Measurements from ENCODE around the gene FHIT.

The FHIT gene

DNA sequence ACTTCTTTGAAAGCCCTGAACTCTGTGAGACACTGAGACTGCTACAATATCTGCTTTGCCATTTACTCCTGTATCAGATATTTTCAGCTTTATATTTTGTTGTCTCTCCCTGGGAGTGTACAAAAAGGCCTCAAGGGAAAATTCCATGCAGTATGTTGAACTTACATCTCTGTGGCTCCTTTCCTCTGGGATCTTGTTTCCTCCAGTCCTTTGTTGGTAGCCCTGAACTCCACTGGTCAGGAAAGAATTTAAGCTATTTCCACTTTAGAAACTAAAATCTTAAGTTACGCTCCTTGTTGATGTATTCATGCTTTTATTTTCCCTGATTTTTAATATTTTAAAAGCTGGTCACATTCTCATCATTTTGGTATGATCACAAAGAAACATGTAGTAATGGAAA is 277.9 kb downstream of the FHIT start:
- FAIRE-seq (no peak), DNase-seq (ENCODE audit: insufficient read length) (no peak)
- no peak for TF ChIP-seq TAF1 (IDR thresholded peaks at IDR 0.05; ENCODE audit: borderline replicate concordance, low read depth, low read length)
- TF ChIP-seq POLR2AphosphoS5 (IDR thresholded peaks at IDR 0.05; ENCODE audit: low read depth, low read length), result no peak
- TF ChIP-seq POLR2A (IDR thresholded peaks at IDR 0.05; ENCODE audit: low read depth, low read length), result no peak

- DNase-seq (ENCODE audit: insufficient read length) (no peak), FAIRE-seq (no peak)
- no peak for TF ChIP-seq POLR2AphosphoS5 (IDR thresholded peaks at IDR 0.05; ENCODE audit: low read depth, low read length)
- TF ChIP-seq POLR2A (IDR thresholded peaks at IDR 0.05; ENCODE audit: low read depth, low read length), result no peak
- TF ChIP-seq TAF1 (IDR thresholded peaks at IDR 0.05; ENCODE audit: borderline replicate concordance, low read depth, low read length), result no peak
Measured at GRCh38 chr3:60972599-60972998, 278.7 kb downstream of the FHIT start.

DNA sequence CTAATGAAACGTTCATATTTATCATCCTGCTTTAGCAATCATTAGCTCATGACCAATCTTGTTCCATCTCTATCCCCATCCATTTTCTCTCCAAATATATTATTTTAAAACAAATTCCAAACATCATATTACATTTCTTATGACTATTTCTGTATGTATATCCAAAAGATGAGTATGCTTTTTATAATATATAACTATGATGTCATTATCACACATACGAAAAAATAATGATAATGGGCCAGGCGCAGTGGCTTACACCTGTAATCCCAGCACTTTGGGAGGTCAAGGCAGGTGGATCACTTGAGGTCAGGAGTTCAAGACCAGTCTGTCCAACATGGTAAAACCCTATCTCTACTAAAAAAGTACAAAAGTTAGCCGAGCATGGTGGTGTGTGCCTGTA is 280.4 kb downstream of the FHIT start:
- DNase-seq (ENCODE audit: insufficient read length) (no peak), FAIRE-seq (no peak)
- TF ChIP-seq POLR2AphosphoS5 (IDR thresholded peaks at IDR 0.05; ENCODE audit: low read depth, low read length), result no peak
- TF ChIP-seq POLR2A (IDR thresholded peaks at IDR 0.05; ENCODE audit: low read depth, low read length), result no peak
- TF ChIP-seq TAF1 (IDR thresholded peaks at IDR 0.05; ENCODE audit: borderline replicate concordance, low read depth, low read length), result no peak

- TF ChIP-seq POLR2AphosphoS5 (IDR thresholded peaks at IDR 0.05; ENCODE audit: low read depth, low read length), result no peak
- TF ChIP-seq POLR2A (IDR thresholded peaks at IDR 0.05; ENCODE audit: low read depth, low read length), result no peak
- no peak for TF ChIP-seq TAF1 (IDR thresholded peaks at IDR 0.05; ENCODE audit: borderline replicate concordance, low read depth, low read length)
- DNase-seq (ENCODE audit: insufficient read length), result no peak
- no peak for FAIRE-seq
Measured at GRCh38 chr3:60967141-60967540, 284.1 kb downstream of the FHIT start.

DNA sequence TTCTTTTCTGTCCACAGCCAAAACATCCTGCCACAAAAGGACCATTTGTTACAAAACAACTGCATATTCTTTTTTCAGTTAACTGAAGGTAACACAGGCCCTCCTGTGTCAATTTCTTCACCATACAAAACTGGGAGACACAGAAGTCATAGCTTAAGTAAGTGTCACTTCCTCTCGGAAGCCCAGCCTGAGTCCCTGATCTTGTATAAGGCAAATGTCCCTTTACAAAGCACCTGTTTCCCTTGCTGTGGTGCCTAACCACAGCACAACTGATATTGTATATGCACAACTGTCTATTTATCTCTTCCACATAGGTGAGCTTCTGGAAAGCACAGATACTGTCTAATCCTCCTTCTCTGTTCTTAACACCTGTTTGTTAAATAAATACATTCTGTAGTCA is 293.7 kb downstream of the FHIT start:
- TF ChIP-seq TAF1 (IDR thresholded peaks at IDR 0.05; ENCODE audit: borderline replicate concordance, low read depth, low read length) (no peak), POLR2A (IDR thresholded peaks at IDR 0.05; ENCODE audit: low read depth, low read length) (no peak), POLR2AphosphoS5 (IDR thresholded peaks at IDR 0.05; ENCODE audit: low read depth, low read length) (no peak)
- DNase-seq (ENCODE audit: insufficient read length) (no peak), FAIRE-seq (no peak)

DNA sequence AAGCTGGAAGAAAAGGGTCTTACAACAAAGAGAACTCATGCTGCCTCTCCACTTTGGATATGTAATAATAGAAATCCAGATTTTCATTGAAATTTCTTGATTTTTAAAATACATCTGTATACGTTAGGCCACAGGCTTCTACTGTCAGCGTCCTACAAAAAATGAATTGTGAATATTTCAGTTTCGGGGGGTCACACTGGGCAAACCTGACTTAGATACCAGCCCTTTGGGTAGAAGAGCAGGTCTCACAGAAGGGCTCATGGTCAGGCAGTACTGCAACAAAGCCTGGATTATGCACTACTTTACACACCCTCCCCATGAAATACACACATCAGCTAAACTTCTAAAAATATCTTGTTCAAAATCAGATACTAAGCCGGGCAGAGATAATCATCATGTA is 294.5 kb downstream of the FHIT start:
- DNase-seq (ENCODE audit: insufficient read length), result no peak
- no peak for FAIRE-seq
- TF ChIP-seq TAF1 (IDR thresholded peaks at IDR 0.05; ENCODE audit: borderline replicate concordance, low read depth, low read length) (no peak), POLR2A (IDR thresholded peaks at IDR 0.05; ENCODE audit: low read depth, low read length) (no peak), POLR2AphosphoS5 (IDR thresholded peaks at IDR 0.05; ENCODE audit: low read depth, low read length) (no peak)

- TF ChIP-seq POLR2AphosphoS5 (IDR thresholded peaks at IDR 0.05; ENCODE audit: low read depth, low read length), result no peak
- TF ChIP-seq POLR2A (IDR thresholded peaks at IDR 0.05; ENCODE audit: low read depth, low read length), result no peak
- TF ChIP-seq TAF1 (IDR thresholded peaks at IDR 0.05; ENCODE audit: borderline replicate concordance, low read depth, low read length), result no peak
Measured at GRCh38 chr3:60955034-60955433, 296.2 kb downstream of the FHIT start.

GRCh38 chr3:60954048-60954447 is 297.2 kb downstream of the FHIT start:
- no peak for DNase-seq (ENCODE audit: insufficient read length)
- TF ChIP-seq POLR2A (IDR thresholded peaks at IDR 0.05; ENCODE audit: low read depth, low read length) (no peak), POLR2AphosphoS5 (IDR thresholded peaks at IDR 0.05; ENCODE audit: low read depth, low read length) (no peak), TAF1 (IDR thresholded peaks at IDR 0.05; ENCODE audit: borderline replicate concordance, low read depth, low read length) (no peak)
- FAIRE-seq, result no peak

More at GRCh38 chr3:60955034-60955433, 296.2 kb downstream of the FHIT start:
- DNase-seq (ENCODE audit: insufficient read length), result no peak
- FAIRE-seq, result no peak

- DNase-seq (ENCODE audit: insufficient read length) (no peak), FAIRE-seq (no peak)
Measured at GRCh38 chr3:60953351-60953750, 297.9 kb downstream of the FHIT start.

GRCh38 chr3:60952055-60952454 is 299.2 kb downstream of the FHIT start:
- TF ChIP-seq TAF1 (IDR thresholded peaks at IDR 0.05; ENCODE audit: borderline replicate concordance, low read depth, low read length), result no peak
- TF ChIP-seq POLR2AphosphoS5 (IDR thresholded peaks at IDR 0.05; ENCODE audit: low read depth, low read length), result no peak
- TF ChIP-seq POLR2A (IDR thresholded peaks at IDR 0.05; ENCODE audit: low read depth, low read length), result no peak
- FAIRE-seq, result no peak

More at GRCh38 chr3:60953351-60953750, 297.9 kb downstream of the FHIT start:
- TF ChIP-seq TAF1 (IDR thresholded peaks at IDR 0.05; ENCODE audit: borderline replicate concordance, low read depth, low read length), result no peak
- TF ChIP-seq POLR2AphosphoS5 (IDR thresholded peaks at IDR 0.05; ENCODE audit: low read depth, low read length), result no peak
- TF ChIP-seq POLR2A (IDR thresholded peaks at IDR 0.05; ENCODE audit: low read depth, low read length), result no peak

DNA sequence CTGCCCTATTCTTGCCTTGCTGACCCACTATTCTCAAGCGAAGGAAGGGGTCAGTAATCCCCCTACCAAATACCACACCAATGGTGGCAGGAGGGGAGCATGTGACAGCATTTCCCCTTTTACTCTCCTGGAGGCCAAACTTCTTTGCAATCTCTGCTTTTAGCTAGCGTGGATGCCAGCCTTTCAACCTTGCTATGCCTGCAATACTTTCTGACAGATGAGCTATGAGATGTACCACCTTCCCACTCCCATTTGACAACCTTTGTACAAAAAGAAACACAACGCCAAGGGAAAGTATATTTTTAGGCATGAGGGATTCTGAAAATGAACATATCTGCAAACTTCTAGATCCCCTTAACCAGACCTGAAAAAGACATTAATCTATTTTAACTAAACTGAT is 302.1 kb downstream of the FHIT start:
- FAIRE-seq, result no peak

More at GRCh38 chr3:60952055-60952454, 299.2 kb downstream of the FHIT start:
- no peak for DNase-seq (ENCODE audit: insufficient read length)

GRCh38 chr3:60948488-60948887 is 302.8 kb downstream of the FHIT start:
- no peak for DNase-seq (ENCODE audit: insufficient read length)
- TF ChIP-seq POLR2A (IDR thresholded peaks at IDR 0.05; ENCODE audit: low read depth, low read length) (no peak), TAF1 (IDR thresholded peaks at IDR 0.05; ENCODE audit: borderline replicate concordance, low read depth, low read length) (no peak), POLR2AphosphoS5 (IDR thresholded peaks at IDR 0.05; ENCODE audit: low read depth, low read length) (no peak)
- FAIRE-seq, result no peak

More for the DNA sequence above, 302.1 kb downstream of the FHIT start:
- no peak for DNase-seq (ENCODE audit: insufficient read length)
- TF ChIP-seq POLR2A (IDR thresholded peaks at IDR 0.05; ENCODE audit: low read depth, low read length) (no peak), TAF1 (IDR thresholded peaks at IDR 0.05; ENCODE audit: borderline replicate concordance, low read depth, low read length) (no peak), POLR2AphosphoS5 (IDR thresholded peaks at IDR 0.05; ENCODE audit: low read depth, low read length) (no peak)

Data from GM12892 (cell line).